Measurements from ENCODE around the gene STK4. TPM values are rescaled to one million over a fixed set of nuclear protein-coding genes. Genes with fewer than 3 reads are reported as not detected.

STK4 gene
- total and polyA plus RNA-seq, 2 of the 8 experiments (the other 6 are each of a cell fraction or from before 2014, with no cell fraction given), result 12.0 to 34.3 TPM

- TF ChIP-seq CHD7 (IDR thresholded peaks at IDR 0.05; ENCODE audit: insufficient replicate concordance, low read length) (no peak), TCF12 (IDR thresholded peaks at IDR 0.05; ENCODE audit: low read depth, low read length) (no peak), NANOG (IDR thresholded peaks at IDR 0.05; ENCODE audit: insufficient read depth, low read depth, low read length, poor library complexity, severe bottlenecking) (no peak), RXRA (IDR thresholded peaks at IDR 0.05; ENCODE audit: insufficient read depth, low read depth, low read length) (no peak)
Measured at GRCh38 chr20:44946271-44946852, 19.9 kb upstream of the STK4 start (continued).

All from H1 (cell line).